Activated CD4-positive, alpha-beta T cell treated with anti-CD3 and anti-CD28 coated beads for 36 hours (primary cell): ENCODE measurements around the gene MYO3B. TPM values are rescaled to one million over a fixed set of nuclear protein-coding genes. Genes with fewer than 3 reads are reported as not detected.
A peak's percentile ranks its signal among the peaks of the same experiment; 100 is the strongest.

ENCODE experiments used
- ATAC-seq: fragments of 200-7000 bp; cut with Tn5 transposase; one replicate; pipeline ENCODE4 v1.10.0; 2021; ENCODE audit warnings: mild to moderate bottlenecking, moderate library complexity
- CTCF ChIA-PET: fragments of 350-600 bp; sonication (Branson Sonifier 250); formaldehyde crosslinking; loops from one replicate; lab custom pipeline; 2021; ENCODE audit warnings: antibody characterized with exemption; lab: Charles Lee
- POLR2A ChIA-PET: fragments of 350-600 bp; sonication (Branson Sonifier 250); formaldehyde crosslinking; loops from one replicate; lab custom pipeline; 2021; ENCODE audit warnings: antibody characterized with exemption, inconsistent platforms; lab: Charles Lee
- DNase-seq: peaks from one replicate; pipeline ENCODE4 v3.0.0-alpha.2; 2020
- H3K27ac Mint-ChIP-seq: one replicate; pipeline ENCODE4 v1.8.0; 2021; ENCODE audit warnings: mixed read lengths
- H3K27me3 Mint-ChIP-seq: one replicate; pipeline ENCODE4 v1.8.0; 2021; ENCODE audit warnings: mixed read lengths
- H3K36me3 Mint-ChIP-seq: one replicate; pipeline ENCODE4 v1.8.0; 2021; ENCODE audit warnings: low read depth, mixed read lengths
- H3K4me1 Mint-ChIP-seq: one replicate; pipeline ENCODE4 v1.8.0; 2021; ENCODE audit warnings: mixed read lengths
- H3K4me3 Mint-ChIP-seq: one replicate; pipeline ENCODE4 v1.8.0; 2021; ENCODE audit warnings: mild to moderate bottlenecking, moderate library complexity, mixed read lengths
- H3K9me3 Mint-ChIP-seq: one replicate; pipeline ENCODE4 v1.8.0; 2021; ENCODE audit warnings: low read depth, mixed read lengths
- intact Hi-C, 2 experiments: fragments of 100-400 bp; cut with DNase I in 1 of 2; cut with micrococcal nuclease in 1 of 2; formaldehyde crosslinking; loops; one replicate each; pipeline versions ENCODE4 v1.14.2 to v1.15.1; 2022 to 2024; cut with DNase I, micrococcal nuclease
- total RNA-seq, 2 experiments: library from RNA; stranded (reverse); gene quantifications; one replicate each; pipeline ENCODE4 v1.2.3, GENCODE V29; 2021

MYO3B gene, protein sequence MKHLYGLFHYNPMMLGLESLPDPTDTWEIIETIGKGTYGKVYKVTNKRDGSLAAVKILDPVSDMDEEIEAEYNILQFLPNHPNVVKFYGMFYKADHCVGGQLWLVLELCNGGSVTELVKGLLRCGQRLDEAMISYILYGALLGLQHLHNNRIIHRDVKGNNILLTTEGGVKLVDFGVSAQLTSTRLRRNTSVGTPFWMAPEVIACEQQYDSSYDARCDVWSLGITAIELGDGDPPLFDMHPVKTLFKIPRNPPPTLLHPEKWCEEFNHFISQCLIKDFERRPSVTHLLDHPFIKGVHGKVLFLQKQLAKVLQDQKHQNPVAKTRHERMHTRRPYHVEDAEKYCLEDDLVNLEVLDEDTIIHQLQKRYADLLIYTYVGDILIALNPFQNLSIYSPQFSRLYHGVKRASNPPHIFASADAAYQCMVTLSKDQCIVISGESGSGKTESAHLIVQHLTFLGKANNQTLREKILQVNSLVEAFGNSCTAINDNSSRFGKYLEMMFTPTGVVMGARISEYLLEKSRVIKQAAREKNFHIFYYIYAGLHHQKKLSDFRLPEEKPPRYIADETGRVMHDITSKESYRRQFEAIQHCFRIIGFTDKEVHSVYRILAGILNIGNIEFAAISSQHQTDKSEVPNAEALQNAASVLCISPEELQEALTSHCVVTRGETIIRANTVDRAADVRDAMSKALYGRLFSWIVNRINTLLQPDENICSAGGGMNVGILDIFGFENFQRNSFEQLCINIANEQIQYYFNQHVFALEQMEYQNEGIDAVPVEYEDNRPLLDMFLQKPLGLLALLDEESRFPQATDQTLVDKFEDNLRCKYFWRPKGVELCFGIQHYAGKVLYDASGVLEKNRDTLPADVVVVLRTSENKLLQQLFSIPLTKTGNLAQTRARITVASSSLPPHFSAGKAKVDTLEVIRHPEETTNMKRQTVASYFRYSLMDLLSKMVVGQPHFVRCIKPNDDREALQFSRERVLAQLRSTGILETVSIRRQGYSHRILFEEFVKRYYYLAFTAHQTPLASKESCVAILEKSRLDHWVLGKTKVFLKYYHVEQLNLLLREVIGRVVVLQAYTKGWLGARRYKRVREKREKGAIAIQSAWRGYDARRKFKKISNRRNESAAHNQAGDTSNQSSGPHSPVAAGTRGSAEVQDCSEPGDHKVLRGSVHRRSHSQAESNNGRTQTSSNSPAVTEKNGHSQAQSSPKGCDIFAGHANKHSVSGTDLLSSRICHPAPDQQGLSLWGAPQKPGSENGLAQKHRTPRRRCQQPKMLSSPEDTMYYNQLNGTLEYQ (N-terminal part only)
- total RNA-seq: 1 to 10 TPM in 1 of 2 experiments, under 1 TPM in 1; 0.97 to 1.2 TPM

DNA sequence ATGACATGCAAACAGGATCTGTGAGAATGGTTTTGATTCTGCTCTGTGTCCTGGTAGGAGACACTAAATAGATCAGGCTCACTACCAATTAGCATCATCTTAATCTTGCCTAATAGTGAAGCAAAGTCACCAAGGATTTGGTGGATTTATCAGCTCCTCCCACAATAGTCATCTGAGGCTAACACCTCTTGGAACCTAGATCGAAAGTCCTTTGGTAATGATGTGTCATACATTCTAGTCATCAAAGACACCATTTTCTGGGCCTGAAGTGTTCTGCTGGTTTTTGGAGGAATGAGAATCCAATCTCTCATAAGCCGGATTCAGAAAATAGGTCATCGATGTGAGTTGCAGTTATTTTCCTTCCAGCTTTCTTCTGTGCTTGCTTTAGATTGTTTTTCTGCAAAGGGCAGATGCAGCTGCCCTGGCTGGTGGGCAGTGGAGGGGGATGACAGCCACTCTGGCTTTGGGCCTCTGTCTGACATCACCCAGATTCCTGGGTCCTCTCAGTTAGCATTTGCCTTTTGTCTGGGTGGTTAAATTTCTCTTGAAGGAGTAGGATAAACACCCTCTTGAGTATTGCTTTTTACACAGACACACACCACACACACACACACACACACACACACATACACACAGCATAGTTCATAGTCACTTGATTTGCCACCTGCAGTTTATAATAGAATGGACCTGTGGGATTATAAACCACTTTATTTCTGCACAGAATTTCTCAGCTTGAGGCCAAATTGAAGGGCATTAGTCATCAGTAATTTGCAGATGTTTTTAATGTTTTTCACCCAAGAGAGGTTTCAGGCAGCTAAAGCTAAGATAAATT, at the start of gene MYO3B:
Gene MYO3B (plus strand): TSS at position 198 of the 832 bp plus-strand sequence. CDS start 141 bp downstream, at position 339.
- Mint-ChIP-seq H3K9me3 (no peaks in the 10 kb centered on the region), H3K27me3 (peaks cover 3% of the 10 kb centered on the region), H3K4me3 (no peak within 1 kb of the TSS), H3K36me3 (no peaks in the 10 kb centered on the region), H3K27ac (no peak within 1 kb of the TSS), H3K4me1 (peaks cover 13% of the 10 kb centered on the region)
- intact Hi-C loops: no loop called here
- CTCF ChIA-PET: no interaction called here
- POLR2A ChIA-PET: interaction anchor here (0.5 to 0.7 kb wide), 2 partner anchors 13 to 17 kb away, joined by 3 read pairs; no protein-coding TSS in a partner anchor
- DNase-seq (no peak), ATAC-seq (peak; percentile 82)

DNA sequence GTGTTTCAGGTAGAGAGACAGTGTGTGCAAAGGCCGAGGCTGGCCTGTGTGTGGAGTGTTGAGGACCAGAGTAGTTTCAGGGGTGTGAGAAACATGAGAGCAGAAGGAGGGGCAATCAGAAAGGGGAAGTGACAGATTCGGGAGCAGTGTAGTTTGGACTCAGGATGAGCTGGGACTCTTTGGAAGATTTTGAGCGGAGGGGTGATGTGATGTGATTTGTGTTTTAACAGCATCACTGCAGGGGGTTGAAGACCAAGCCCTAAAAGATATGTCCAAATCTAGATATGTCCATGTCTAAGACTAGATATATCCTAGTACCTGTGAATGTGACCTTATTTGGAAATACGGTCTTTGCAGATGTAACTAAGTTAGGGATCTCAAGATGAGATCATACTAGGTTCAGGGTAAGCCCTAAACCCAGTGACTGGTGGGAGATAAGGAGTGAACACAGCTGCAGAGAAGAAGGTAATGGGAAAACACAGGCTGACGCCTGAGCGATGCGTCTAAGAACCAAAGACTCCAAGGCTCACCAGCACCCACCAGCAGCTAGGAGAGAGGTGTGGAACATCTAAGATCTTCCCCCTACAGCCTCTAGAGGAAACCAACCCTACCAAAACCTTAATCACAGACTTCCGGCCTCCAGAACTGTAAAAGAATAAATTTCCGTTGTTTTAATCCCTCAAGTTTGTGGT, 38.5 kb upstream of the MYO3B start:
- intact Hi-C loops: no loop called here
- H3K4me3 Mint-ChIP-seq: no peak overlapping the region
- H3K4me1 Mint-ChIP-seq: no peaks in the 10 kb centered on the region
- POLR2A ChIA-PET: interaction anchor here (0.5 kb wide), 1 partner anchor 1014 kb away, joined by 3 read pairs; no protein-coding TSS in a partner anchor
- CTCF ChIA-PET: interaction anchor here (0.5 kb wide), 1 partner anchor 514 kb away, joined by 3 read pairs; no protein-coding TSS in a partner anchor
- no peaks in the 10 kb centered on the region for H3K36me3 Mint-ChIP-seq
- H3K27ac Mint-ChIP-seq: no peak overlapping the region
- no peaks in the 10 kb centered on the region for H3K9me3 Mint-ChIP-seq
- ATAC-seq: no peak
- no peaks in the 10 kb centered on the region for H3K27me3 Mint-ChIP-seq
- no peak for DNase-seq

DNA sequence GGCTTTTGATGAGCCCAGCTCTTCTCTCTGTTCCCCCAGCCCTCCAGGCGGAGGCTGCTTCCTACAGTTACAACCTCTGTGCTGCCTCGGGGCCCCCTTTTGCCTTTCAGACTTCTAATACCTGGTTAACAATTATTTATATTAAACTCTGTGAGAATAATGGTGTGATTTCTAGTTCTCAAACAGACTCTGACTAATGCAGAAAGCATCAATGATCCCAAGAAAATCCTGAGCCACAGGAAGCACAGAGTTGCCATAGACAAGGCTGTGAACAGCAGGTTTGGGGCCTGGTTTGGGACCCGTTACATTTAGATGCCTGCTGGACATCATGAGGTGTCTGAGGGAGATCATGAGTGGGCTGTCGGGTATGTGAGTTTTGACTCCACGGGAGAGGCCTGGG, 37.4 kb upstream of the MYO3B start:
- no peaks in the 10 kb centered on the region for H3K27me3 Mint-ChIP-seq

DNA sequence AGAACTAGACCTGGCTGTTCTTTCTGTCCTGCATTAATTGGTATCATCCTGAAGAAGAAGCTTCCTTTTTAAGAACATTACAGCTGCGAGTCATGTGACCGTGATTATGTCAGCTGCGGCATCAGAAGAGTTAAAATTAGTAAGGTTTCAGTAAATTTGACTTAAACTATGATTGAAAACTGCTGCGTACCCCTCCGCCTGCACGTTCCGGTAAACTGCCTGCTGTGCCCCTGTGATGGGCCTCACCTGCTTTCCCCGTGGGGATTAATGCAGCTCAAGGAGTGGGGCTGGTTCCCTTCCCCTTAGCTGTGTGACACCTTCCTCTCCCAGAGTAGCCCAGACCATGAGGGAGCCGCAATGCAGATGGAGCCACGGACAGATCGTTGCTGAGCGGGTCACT, 36.1 kb upstream of the MYO3B start:
- Mint-ChIP-seq H3K27ac (no peak overlapping the region), H3K4me3 (no peak overlapping the region), H3K4me1 (no peaks in the 10 kb centered on the region), H3K36me3 (no peaks in the 10 kb centered on the region), H3K9me3 (no peaks in the 10 kb centered on the region), H3K27me3 (no peaks in the 10 kb centered on the region)
- no peak for ATAC-seq
- intact Hi-C loops: no loop called here
- no peak for DNase-seq
- ChIA-PET POLR2A (no interaction called here), CTCF (no interaction called here)

More for the DNA sequence above, 37.4 kb upstream of the MYO3B start:
- POLR2A ChIA-PET: no interaction called here
- intact Hi-C loops: no loop called here
- Mint-ChIP-seq H3K4me1 (no peaks in the 10 kb centered on the region), H3K4me3 (no peak overlapping the region), H3K27ac (no peak overlapping the region), H3K36me3 (no peaks in the 10 kb centered on the region), H3K9me3 (no peaks in the 10 kb centered on the region)
- no peak for DNase-seq
- CTCF ChIA-PET: no interaction called here
- ATAC-seq: no peak

DNA sequence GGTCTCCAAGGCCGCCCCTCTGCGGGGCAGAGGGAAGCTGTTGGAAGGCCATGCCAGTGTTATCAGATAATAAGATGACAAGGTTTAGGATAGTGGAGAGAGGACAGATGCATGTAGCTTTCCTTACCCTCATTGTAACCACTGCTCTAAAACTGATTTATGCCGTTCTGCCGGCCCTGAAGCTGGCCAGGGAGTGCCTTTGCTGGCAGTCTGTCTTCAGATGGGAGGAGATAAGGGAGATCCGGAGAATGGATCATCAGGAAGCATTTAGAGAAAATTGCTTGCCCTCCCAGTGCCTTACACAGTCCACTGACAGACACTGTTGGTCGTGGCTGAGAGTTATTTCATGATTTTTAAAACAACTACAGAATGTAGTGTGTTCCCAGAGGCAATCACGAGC, 35.4 kb upstream of the MYO3B start:
- H3K4me1 Mint-ChIP-seq: no peaks in the 10 kb centered on the region
- CTCF ChIA-PET: no interaction called here

DNA sequence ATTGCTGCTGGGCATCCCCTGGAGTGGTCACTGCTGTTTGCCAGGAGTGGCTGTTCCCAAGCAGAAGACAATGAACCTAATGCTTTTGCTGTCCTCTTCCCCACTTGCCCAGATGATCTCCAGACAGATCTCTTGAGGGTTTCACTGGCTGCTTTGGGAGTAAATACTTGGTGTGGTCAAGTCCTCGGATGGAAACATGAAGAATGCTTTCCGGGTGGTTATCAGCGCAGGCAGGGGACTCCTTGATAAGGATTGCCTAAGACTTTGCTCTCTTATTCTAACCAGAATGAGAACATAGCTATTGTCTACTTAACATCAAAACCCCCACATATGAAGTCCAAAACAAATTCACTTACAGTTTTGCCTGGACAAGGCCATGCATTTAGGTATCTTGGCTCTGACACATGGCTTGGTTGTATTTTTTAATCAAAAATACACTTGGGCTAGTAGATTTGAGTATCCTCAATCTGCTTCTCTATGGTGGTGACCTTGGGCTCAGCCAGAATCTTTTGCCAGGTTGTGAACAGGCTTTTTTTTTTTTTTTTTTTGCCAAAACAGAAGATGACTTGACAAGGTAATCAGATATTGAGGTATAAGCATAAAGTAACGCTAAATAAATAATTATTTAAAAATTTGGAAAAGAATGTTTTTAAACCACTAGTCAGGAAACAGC, 34.8 kb upstream of the MYO3B start:
- Mint-ChIP-seq H3K27me3 (no peaks in the 10 kb centered on the region), H3K4me1 (no peaks in the 10 kb centered on the region), H3K27ac (no peak overlapping the region), H3K9me3 (no peaks in the 10 kb centered on the region), H3K36me3 (no peaks in the 10 kb centered on the region), H3K4me3 (no peak overlapping the region)
- ChIA-PET CTCF (no interaction called here), POLR2A (no interaction called here)
- ATAC-seq: no peak
- intact Hi-C loops: no loop called here
- DNase-seq: no peak

More for the DNA sequence above, 35.4 kb upstream of the MYO3B start:
- Mint-ChIP-seq H3K27ac (no peak overlapping the region), H3K4me3 (no peak overlapping the region), H3K9me3 (no peaks in the 10 kb centered on the region), H3K27me3 (no peaks in the 10 kb centered on the region), H3K36me3 (no peaks in the 10 kb centered on the region)
- POLR2A ChIA-PET: no interaction called here
- DNase-seq (no peak), ATAC-seq (no peak)
- intact Hi-C loops: no loop called here

DNA sequence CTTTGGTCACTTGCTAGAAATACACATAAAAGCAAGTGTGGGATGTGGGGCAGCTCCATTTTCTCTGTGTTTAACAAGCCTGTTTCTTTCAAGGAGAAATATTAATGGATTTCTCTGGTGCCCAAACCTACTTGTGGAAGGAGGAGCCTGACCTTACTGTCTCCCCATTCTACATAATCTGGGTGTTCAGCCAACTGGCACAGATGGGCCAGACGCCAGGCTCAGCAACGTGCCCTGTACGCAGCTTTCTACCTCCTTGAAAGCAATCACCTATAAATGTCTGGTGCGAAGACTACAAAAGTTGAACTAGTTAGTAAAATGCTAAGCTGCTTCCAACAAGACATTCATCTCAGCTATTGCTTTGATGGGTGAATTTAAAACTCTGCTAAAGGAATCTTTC, 33.2 kb upstream of the MYO3B start:
- ChIA-PET CTCF (no interaction called here), POLR2A (no interaction called here)
- Mint-ChIP-seq H3K4me1 (no peaks in the 10 kb centered on the region), H3K27me3 (no peaks in the 10 kb centered on the region), H3K27ac (no peak overlapping the region), H3K9me3 (no peaks in the 10 kb centered on the region), H3K4me3 (no peak overlapping the region), H3K36me3 (no peaks in the 10 kb centered on the region)
- intact Hi-C loops: no loop called here
- ATAC-seq (no peak), DNase-seq (no peak)

DNA sequence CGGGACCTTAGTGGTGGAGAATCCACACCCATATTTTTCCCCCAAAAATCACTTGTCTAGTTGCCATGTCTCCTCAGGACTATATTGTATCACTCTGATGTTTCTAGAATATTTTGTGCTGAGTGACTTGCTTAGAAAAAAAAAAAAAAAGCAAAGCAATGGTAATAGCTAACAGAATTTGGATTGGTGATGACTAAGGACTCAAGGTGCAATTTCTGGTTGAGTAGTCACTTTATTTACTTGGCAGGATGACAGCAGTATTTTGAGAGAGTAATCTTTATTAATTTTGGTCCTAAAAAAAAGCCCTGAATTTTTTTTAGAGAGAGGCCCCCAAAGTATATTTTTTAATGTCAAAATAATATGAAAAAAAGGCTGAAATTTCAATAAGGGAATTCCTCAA, 32.8 kb upstream of the MYO3B start:
- H3K27me3 Mint-ChIP-seq: no peaks in the 10 kb centered on the region
- no peak overlapping the region for H3K4me3 Mint-ChIP-seq
- H3K9me3 Mint-ChIP-seq: no peaks in the 10 kb centered on the region
- no peaks in the 10 kb centered on the region for H3K4me1 Mint-ChIP-seq
- ATAC-seq (no peak), DNase-seq (no peak)
- CTCF ChIA-PET: no interaction called here
- H3K27ac Mint-ChIP-seq: no peak overlapping the region
- no peaks in the 10 kb centered on the region for H3K36me3 Mint-ChIP-seq
- intact Hi-C loops: no loop called here
- POLR2A ChIA-PET: interaction anchor here (0.6 kb wide), 1 partner anchor 31 kb away, joined by 5 read pairs; no protein-coding TSS in a partner anchor

DNA sequence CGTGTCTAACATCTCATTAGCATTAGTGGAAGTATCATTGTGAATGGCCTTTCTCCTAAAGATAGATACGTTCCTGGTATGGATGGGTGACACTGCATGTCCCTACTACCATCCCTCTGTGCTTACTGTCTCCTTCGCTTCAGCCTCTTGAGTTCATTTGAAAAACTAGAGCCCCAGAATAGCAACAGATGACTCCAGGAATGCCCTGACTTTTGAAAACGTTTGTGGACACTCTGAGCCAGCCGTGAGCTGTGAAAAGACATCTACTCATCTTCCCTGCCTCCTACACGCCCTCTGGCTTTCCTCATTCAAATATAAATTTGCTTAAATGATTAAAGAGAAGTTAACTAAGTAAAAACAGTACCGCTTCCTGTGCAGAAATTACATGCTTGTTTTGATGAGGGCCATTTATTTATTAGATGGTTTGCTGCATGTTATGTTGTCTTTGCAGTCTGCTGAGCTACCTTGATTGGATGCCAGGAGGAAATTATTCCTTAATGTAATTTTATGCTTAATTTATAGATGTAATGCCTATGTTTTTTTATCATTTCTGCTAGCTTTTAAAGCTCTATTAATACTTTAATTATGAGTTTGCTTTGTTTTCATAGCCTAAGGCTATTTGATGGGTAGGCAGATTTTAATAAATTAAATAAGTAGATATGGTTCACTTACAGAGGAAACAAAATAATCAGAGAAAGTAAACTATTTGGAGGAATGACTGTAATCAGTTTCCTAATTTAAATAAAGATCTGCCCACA, 32.1 kb upstream of the MYO3B start:
- POLR2A ChIA-PET: interaction anchor here (0.6 kb wide), 1 partner anchor 30 kb away, joined by 5 read pairs; no protein-coding TSS in a partner anchor
- H3K27me3 Mint-ChIP-seq: no peaks in the 10 kb centered on the region
- no peaks in the 10 kb centered on the region for H3K4me1 Mint-ChIP-seq
- H3K27ac Mint-ChIP-seq: no peak overlapping the region
- CTCF ChIA-PET: no interaction called here
- DNase-seq: no peak
- no peaks in the 10 kb centered on the region for H3K36me3 Mint-ChIP-seq
- no peak for ATAC-seq
- no peak overlapping the region for H3K4me3 Mint-ChIP-seq
- no peaks in the 10 kb centered on the region for H3K9me3 Mint-ChIP-seq
- intact Hi-C loops: no loop called here
